Measurements from ENCODE around the gene GLT1D1. TPM values are rescaled to one million over a fixed set of nuclear protein-coding genes. Genes with fewer than 3 reads are reported as not detected.

The GLT1D1 gene
- total RNA-seq, 2 experiments from 2014 or later, result 0.32 TPM; not detected in 1

DNA sequence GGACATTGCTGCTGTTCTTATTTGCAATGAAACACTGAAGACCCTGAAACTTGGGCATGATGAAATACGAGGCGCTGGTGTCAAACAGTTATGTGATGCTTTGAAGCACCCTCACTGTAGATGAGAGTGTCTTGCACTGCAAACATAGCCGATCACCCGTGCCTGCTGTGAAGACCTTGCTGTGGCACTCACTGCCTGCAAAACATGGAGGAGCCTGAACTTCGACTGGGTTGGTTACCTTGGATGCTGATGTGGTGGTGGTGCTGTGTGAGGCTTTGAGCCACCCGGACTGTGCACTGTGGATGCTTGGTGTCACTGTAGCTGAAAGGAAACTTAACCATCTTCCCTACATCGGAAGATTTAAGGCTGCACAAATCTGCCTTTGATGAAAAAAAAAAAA, 162.9 kb downstream of the GLT1D1 start:
- intact Hi-C loops (cut with micrococcal nuclease; ENCODE audit: unreplicated experiment), result no loop called here
- no TSS peak for BruUV-seq (replicated peaks)
- H3K79me2 ChIP-seq (ENCODE audit: insufficient read depth, low read depth, low read length), result no peaks in the 10 kb centered on the region
- no peaks in the 10 kb centered on the region for H3K9me2 ChIP-seq (ENCODE audit: insufficient read depth, low read length)
- H3K4me1 ChIP-seq (ENCODE audit: insufficient read depth, low read length, poor library complexity, severe bottlenecking), result no peaks in the 10 kb centered on the region
- no peak overlapping the region for H2AFZ ChIP-seq (ENCODE audit: low read length)
- no peaks in the 10 kb centered on the region for H4K20me1 ChIP-seq (ENCODE audit: insufficient read depth, low read length)
- ChIA-PET POLR2A (no interaction called here), CTCF (ENCODE audit: unreplicated experiment) (no interaction called here)
- no peak overlapping the region for H3K4me3 ChIP-seq (ENCODE audit: low read depth, low read length, poor library complexity, severe bottlenecking)
- no peaks in the 10 kb centered on the region for H3K9me3 ChIP-seq (ENCODE audit: low read length)
- no peak overlapping the region for H3K27ac ChIP-seq (ENCODE audit: low read depth, low read length, poor library complexity, severe bottlenecking)
- TF ChIP-seq, protein P1, sequence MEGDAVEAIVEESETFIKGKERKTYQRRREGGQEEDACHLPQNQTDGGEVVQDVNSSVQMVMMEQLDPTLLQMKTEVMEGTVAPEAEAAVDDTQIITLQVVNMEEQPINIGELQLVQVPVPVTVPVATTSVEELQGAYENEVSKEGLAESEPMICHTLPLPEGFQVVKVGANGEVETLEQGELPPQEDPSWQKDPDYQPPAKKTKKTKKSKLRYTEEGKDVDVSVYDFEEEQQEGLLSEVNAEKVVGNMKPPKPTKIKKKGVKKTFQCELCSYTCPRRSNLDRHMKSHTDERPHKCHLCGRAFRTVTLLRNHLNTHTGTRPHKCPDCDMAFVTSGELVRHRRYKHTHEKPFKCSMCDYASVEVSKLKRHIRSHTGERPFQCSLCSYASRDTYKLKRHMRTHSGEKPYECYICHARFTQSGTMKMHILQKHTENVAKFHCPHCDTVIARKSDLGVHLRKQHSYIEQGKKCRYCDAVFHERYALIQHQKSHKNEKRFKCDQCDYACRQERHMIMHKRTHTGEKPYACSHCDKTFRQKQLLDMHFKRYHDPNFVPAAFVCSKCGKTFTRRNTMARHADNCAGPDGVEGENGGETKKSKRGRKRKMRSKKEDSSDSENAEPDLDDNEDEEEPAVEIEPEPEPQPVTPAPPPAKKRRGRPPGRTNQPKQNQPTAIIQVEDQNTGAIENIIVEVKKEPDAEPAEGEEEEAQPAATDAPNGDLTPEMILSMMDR (conservative IDR thresholded peaks at IDR 0.05; ENCODE audit: low read length), result no peak
- no peak for TF ChIP-seq EZH2phosphoT487 (IDR thresholded peaks at IDR 0.05; ENCODE audit: borderline replicate concordance, low read depth, low read length)
- H3K4me2 ChIP-seq (ENCODE audit: low read length), result no peak overlapping the region
- H3K36me3 ChIP-seq (ENCODE audit: insufficient read depth, low read length), result no peaks in the 10 kb centered on the region
- DNase-seq (ENCODE audit: low spot score), result no peak

DNA sequence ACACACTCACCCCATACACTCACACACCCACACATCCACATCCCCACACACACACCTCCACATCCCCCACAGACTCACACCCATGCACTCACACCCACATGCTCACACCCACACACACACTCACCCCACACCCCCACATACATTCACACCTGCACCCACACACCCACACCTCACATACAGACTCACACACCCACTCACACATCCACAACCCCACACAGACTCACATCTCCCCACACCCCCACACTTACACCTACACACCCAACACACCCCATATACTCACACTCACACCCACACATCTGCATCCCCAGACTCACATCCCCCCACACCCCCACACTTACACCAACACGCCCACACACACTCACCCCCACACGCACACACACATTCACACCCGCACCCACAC, 171.8 kb downstream of the GLT1D1 start:
- Histone ChIP-seq H3K4me1 (ENCODE audit: insufficient read depth, low read length, poor library complexity, severe bottlenecking) (no peaks in the 10 kb centered on the region), H3K36me3 (ENCODE audit: insufficient read depth, low read length) (no peaks in the 10 kb centered on the region), H2AFZ (ENCODE audit: low read length) (no peak overlapping the region), H3K4me2 (ENCODE audit: low read length) (no peak overlapping the region), H3K27ac (ENCODE audit: low read depth, low read length, poor library complexity, severe bottlenecking) (no peak overlapping the region), H3K9me3 (ENCODE audit: low read length) (no peaks in the 10 kb centered on the region), H3K4me3 (ENCODE audit: low read depth, low read length, poor library complexity, severe bottlenecking) (no peak overlapping the region), H3K9me2 (ENCODE audit: insufficient read depth, low read length) (no peaks in the 10 kb centered on the region), H4K20me1 (ENCODE audit: insufficient read depth, low read length) (no peaks in the 10 kb centered on the region), H3K79me2 (ENCODE audit: insufficient read depth, low read depth, low read length) (no peaks in the 10 kb centered on the region)
- BruUV-seq (replicated peaks), result no TSS peak
- no peak for DNase-seq (ENCODE audit: low spot score)
- no peak for TF ChIP-seq EZH2phosphoT487 (IDR thresholded peaks at IDR 0.05; ENCODE audit: borderline replicate concordance, low read depth, low read length)
- TF ChIP-seq, protein P1 (conservative IDR thresholded peaks at IDR 0.05; ENCODE audit: low read length), result no peak
- intact Hi-C loops (cut with micrococcal nuclease; ENCODE audit: unreplicated experiment), result no loop called here
- CTCF ChIA-PET (ENCODE audit: unreplicated experiment), result no interaction called here
- POLR2A ChIA-PET, result no interaction called here

DNA sequence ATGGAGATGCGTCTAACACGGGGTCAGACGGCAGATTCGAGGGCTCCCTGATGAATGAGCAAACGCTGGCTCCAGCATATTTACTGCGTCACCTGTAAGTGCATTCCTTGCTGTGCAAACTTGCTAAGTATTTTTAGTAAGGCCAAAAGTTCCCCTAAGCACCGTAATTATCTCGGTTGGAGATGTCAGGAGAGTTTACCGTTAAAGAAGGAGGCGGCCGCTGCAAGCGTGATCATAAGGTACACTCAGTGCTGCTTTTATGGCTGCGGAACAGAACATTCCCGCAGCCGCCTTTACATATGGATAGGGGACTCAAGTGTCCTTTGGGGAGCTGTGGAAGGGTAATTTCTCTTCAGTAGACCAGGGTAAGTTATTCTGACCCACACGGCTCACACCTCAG, 175.6 kb downstream of the GLT1D1 start:
- H3K27ac ChIP-seq (ENCODE audit: low read depth, low read length, poor library complexity, severe bottlenecking), result no peak overlapping the region
- H2AFZ ChIP-seq (ENCODE audit: low read length), result no peak overlapping the region
- H3K36me3 ChIP-seq (ENCODE audit: insufficient read depth, low read length), result no peaks in the 10 kb centered on the region
- no peak overlapping the region for H3K4me2 ChIP-seq (ENCODE audit: low read length)
- DNase-seq (ENCODE audit: low spot score), result no peak
- BruUV-seq (replicated peaks), result no TSS peak
- H3K4me3 ChIP-seq (ENCODE audit: low read depth, low read length, poor library complexity, severe bottlenecking), result no peak overlapping the region
- intact Hi-C loops (cut with micrococcal nuclease; ENCODE audit: unreplicated experiment), result no loop called here
- POLR2A ChIA-PET, result interaction anchor here (0.6 kb wide), 1 partner anchor 1098 kb away, joined by 3 read pairs; no protein-coding TSS in a partner anchor
- no peaks in the 10 kb centered on the region for H3K9me3 ChIP-seq (ENCODE audit: low read length)
- TF ChIP-seq, protein P1 (conservative IDR thresholded peaks at IDR 0.05; ENCODE audit: low read length), result no peak
- TF ChIP-seq EZH2phosphoT487 (IDR thresholded peaks at IDR 0.05; ENCODE audit: borderline replicate concordance, low read depth, low read length), result no peak
- CTCF ChIA-PET (ENCODE audit: unreplicated experiment), result no interaction called here
- no peaks in the 10 kb centered on the region for H4K20me1 ChIP-seq (ENCODE audit: insufficient read depth, low read length)
- no peaks in the 10 kb centered on the region for H3K4me1 ChIP-seq (ENCODE audit: insufficient read depth, low read length, poor library complexity, severe bottlenecking)
- no peaks in the 10 kb centered on the region for H3K79me2 ChIP-seq (ENCODE audit: insufficient read depth, low read depth, low read length)
- no peaks in the 10 kb centered on the region for H3K9me2 ChIP-seq (ENCODE audit: insufficient read depth, low read length)

Other genes with a start within 250 kb of the GLT1D1 start
- gene SLC15A4, start 29.5 kb upstream of the GLT1D1 start, total RNA-seq (2014; rRNA removed; shearing (Covaris generic)), result 46.7 and 53.3 TPM in 2 replicates
- gene SLC15A4, start 29.5 kb upstream of the GLT1D1 start, total RNA-seq (2022), result 72.8 and 87.3 TPM in 2 replicates